ENCODE measurements around the gene ETFBKMT. TPM values are rescaled to one million over a fixed set of nuclear protein-coding genes. Genes with fewer than 3 reads are reported as not detected.

Gene ETFBKMT
- total RNA-seq, 2 donors from 2014 or later, result 1.4 to 2.5 TPM

DNA sequence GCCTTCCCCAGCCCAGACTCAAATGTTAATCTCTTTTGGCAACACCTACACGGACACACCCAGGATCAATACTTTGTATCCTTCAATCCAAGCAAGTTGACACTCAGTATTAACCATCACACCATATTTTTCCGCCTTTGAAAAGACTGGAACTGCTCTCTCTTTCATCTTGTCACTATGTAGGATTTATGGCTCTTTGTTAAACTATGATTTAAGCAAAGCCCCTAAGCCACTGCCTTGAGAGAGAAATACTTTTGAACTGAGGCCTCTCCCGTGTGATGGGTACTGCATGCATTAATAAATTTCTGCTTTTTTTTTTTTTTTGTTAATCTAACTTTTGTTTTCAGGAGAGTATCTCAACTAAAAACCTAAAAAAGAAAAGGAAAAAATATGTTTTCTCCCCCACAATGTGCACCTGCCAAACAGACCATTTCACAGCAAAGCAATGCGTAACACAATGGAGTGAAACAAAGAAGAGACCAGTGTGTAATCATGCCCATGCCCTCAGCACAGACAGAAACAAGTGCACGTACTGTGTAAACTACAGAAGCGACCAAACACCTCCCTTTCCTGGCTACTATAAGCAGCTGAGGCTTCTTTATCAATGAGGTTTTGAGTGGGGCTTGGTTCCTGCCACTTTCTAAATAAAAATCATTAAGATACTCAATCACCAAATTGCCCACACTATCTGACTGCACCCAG, 28.3 kb upstream of the ETFBKMT start:
- TF ChIP-seq, protein P1, sequence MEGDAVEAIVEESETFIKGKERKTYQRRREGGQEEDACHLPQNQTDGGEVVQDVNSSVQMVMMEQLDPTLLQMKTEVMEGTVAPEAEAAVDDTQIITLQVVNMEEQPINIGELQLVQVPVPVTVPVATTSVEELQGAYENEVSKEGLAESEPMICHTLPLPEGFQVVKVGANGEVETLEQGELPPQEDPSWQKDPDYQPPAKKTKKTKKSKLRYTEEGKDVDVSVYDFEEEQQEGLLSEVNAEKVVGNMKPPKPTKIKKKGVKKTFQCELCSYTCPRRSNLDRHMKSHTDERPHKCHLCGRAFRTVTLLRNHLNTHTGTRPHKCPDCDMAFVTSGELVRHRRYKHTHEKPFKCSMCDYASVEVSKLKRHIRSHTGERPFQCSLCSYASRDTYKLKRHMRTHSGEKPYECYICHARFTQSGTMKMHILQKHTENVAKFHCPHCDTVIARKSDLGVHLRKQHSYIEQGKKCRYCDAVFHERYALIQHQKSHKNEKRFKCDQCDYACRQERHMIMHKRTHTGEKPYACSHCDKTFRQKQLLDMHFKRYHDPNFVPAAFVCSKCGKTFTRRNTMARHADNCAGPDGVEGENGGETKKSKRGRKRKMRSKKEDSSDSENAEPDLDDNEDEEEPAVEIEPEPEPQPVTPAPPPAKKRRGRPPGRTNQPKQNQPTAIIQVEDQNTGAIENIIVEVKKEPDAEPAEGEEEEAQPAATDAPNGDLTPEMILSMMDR (IDR thresholded peaks at IDR 0.05), result no peak
- Histone ChIP-seq H3K27me3 (replicated peaks; ENCODE audit: insufficient read depth) (no peaks in the 10 kb centered on the region), H3K9me3 (no peaks in the 10 kb centered on the region), H3K4me3 (no peak overlapping the region), H3K27ac (no peak overlapping the region), H3K36me3 (no peaks in the 10 kb centered on the region), H3K4me1 (ENCODE audit: control insufficient read depth in 1 of 2, low read depth in 2 of 2) (peaks cover 0 to 11% of the 10 kb centered on the region in 2 donors)
- ATAC-seq (ENCODE audit: insufficient number of reproducible peaks, low FRiP score, low read depth) (no peak), DNase-seq (ENCODE audit: low spot score) (no peak)

DNA sequence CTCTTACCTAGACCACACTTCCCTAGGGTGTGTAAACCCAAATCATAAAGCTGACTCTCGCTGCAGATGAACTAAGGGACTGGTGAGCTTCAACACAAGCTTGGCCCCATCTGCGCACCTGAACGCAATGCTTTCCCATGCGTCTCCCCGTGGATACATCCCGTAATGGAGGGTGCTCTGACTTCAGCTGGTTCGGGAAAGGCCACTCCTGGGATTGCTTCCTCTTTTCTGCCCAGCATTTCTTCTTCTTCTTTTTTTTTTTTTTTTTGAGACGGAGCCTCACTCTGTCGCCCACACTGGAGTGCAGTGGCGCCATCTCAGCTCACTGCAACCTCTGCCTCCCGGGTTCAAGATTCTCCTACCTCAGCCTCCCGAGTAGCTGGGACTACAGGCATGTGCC, 27.7 kb upstream of the ETFBKMT start:
- no peak for ATAC-seq (ENCODE audit: insufficient number of reproducible peaks, low FRiP score, low read depth)
- no peaks in the 10 kb centered on the region for H3K9me3 ChIP-seq
- TF ChIP-seq, protein P1 (IDR thresholded peaks at IDR 0.05), result no peak

DNA sequence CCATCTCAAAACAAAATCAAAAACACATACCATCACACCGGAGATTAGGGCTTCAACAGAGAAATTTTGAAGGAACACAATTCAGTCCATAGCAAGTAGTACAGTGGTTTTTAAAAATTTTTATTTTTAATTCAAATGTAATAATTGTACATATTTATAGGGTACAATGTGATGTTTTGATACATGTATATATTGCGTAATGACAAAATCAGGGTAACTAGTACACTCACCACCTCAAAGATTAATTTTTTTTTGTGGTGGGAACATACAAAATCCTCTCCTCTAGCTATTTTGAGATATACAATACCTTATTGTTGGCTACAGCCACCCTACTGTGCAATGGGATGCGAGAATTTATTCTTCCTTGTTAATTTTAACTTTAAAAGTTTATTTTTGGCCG, 26.0 kb upstream of the ETFBKMT start:
- no peaks in the 10 kb centered on the region for H3K9me3 ChIP-seq
- TF ChIP-seq, protein P1 (IDR thresholded peaks at IDR 0.05), result no peak
- peaks cover 0 to 11% of the 10 kb centered on the region in 2 donors for H3K4me1 ChIP-seq (ENCODE audit: control insufficient read depth in 1 of 2, low read depth in 2 of 2)
- H3K27me3 ChIP-seq (replicated peaks; ENCODE audit: insufficient read depth), result no peaks in the 10 kb centered on the region
- no peaks in the 10 kb centered on the region for H3K36me3 ChIP-seq
- H3K27ac ChIP-seq, result no peak overlapping the region
- no peak for ATAC-seq (ENCODE audit: insufficient number of reproducible peaks, low FRiP score, low read depth)
- no peak overlapping the region for H3K4me3 ChIP-seq
- no peak for DNase-seq (ENCODE audit: low spot score)

More for the DNA sequence above, 27.7 kb upstream of the ETFBKMT start:
- H3K4me1 ChIP-seq (ENCODE audit: control insufficient read depth in 1 of 2, low read depth in 2 of 2), result peaks cover 0 to 11% of the 10 kb centered on the region in 2 donors
- no peak overlapping the region for H3K27ac ChIP-seq
- H3K4me3 ChIP-seq, result no peak overlapping the region
- DNase-seq (ENCODE audit: low spot score), result no peak
- H3K36me3 ChIP-seq, result no peaks in the 10 kb centered on the region
- no peaks in the 10 kb centered on the region for H3K27me3 ChIP-seq (replicated peaks; ENCODE audit: insufficient read depth)

DNA sequence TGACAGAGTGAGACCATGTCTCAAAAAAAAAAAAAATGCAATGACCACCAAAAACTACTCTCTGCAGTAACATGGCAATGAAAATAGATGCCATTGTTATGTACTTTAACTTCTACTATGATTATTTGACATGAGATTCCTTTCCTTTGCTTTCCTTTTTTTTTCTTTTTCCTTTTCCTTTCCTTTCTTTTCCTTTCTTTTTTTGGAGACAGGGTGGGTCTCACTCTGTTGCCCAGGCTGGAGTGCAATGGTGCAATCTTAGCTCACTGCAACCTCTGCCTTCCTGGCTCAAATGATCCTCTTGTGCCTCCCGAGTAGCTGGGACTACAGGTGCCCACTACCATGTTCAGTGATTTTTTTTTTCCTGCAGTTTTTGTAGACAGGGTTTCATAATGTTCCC, 24.9 kb upstream of the ETFBKMT start:
- Histone ChIP-seq H3K4me3 (no peak overlapping the region), H3K36me3 (no peaks in the 10 kb centered on the region), H3K27ac (no peak overlapping the region), H3K27me3 (replicated peaks; ENCODE audit: insufficient read depth) (no peaks in the 10 kb centered on the region), H3K4me1 (ENCODE audit: control insufficient read depth in 1 of 2, low read depth in 2 of 2) (peaks cover 0 to 8% of the 10 kb centered on the region in 2 donors), H3K9me3 (no peaks in the 10 kb centered on the region)
- no peak for DNase-seq (ENCODE audit: low spot score)
- no peak for ATAC-seq (ENCODE audit: insufficient number of reproducible peaks, low FRiP score, low read depth)
- TF ChIP-seq, protein P1 (IDR thresholded peaks at IDR 0.05), result no peak

DNA sequence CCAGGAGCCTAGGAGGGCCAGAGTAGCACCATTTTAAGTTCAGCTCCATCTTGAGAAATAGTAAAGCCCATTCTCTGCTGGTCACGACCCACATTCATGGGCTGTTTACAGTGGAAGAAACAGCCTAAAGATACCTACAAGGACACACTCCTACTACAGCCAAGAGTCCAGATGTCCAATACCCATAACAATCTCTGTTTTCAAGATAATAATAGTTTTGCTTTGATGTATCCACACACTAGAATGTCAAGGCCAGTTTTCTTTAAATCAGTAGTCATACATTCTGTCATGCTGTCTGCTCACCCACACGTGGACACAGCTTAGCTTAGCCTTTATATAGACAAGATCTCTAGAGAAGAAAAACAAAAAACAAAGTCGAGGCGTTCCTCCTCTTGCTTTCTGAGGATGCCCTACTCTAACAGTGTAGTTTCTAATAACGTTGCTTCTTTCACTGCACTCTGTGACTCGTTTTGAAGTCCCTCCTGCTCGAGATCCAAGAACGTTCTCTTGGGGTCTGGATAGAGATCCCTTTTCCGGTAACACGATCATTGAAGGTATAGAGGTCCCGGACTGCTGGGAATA, 17.9 kb upstream of the ETFBKMT start:
- no peak for ATAC-seq (ENCODE audit: insufficient number of reproducible peaks, low FRiP score, low read depth)

More for the DNA sequence above, 17.9 kb upstream of the ETFBKMT start:
- Histone ChIP-seq H3K4me1 (ENCODE audit: control insufficient read depth in 1 of 2, low read depth in 2 of 2) (no peaks in the 10 kb centered on the region), H3K36me3 (no peaks in the 10 kb centered on the region), H3K4me3 (no peak overlapping the region), H3K9me3 (no peaks in the 10 kb centered on the region), H3K27ac (no peak overlapping the region), H3K27me3 (replicated peaks; ENCODE audit: insufficient read depth) (no peaks in the 10 kb centered on the region)
- no peak for DNase-seq (ENCODE audit: low spot score)
- TF ChIP-seq, protein P1 (IDR thresholded peaks at IDR 0.05), result no peak

Data from thoracic aorta (tissue), 2 donors.